Bronchial epithelial cell (primary cell): ENCODE data around the gene AGAP1. TPM values are rescaled to one million over a fixed set of nuclear protein-coding genes. Genes with fewer than 3 reads are reported as not detected.

Experiments
- DNase-seq: peaks from one replicate; pipeline ENCODE4 v3.0.0-alpha.2; 2010; ENCODE audit warnings: low read depth
- FAIRE-seq: peaks from 2 replicates; lab custom pipeline; 2011; peaks lifted over from hg19 to GRCh38; lab: Jason Lieb, UNC
- H3K27me3 ChIP-seq: 2 replicates; pipeline ENCODE4 v1.5.1; 2011; ENCODE audit warnings: low read length; ENCODE audit not compliant: control insufficient read depth, insufficient read depth
- H3K36me3 ChIP-seq: 2 replicates; pipeline ENCODE4 v1.5.1; 2011; ENCODE audit warnings: low read length; ENCODE audit not compliant: control insufficient read depth, insufficient read depth
- H3K4me3 ChIP-seq: 2 replicates; pipeline ENCODE4 v1.5.1; 2011; ENCODE audit warnings: mild to moderate bottlenecking, low read depth, low read length, control low read depth
- CTCF ChIP-seq: IDR thresholded peaks from 2 replicates; pipeline ENCODE4 v1.5.1; 2011; ENCODE audit warnings: mild to moderate bottlenecking, moderate library complexity, low read length, control low read depth, inconsistent platforms; ENCODE audit not compliant: insufficient read depth, severe bottlenecking
- total RNA-seq: library from RNA; depleted of rRNA; stranded (reverse); fragments of >200 nt; gene quantifications from 2 replicates; pipeline ENCODE4 v1.2.1, GENCODE V29; 2014

The AGAP1 gene
- total RNA-seq, 1 donor from 2014 or later, result 22.4 TPM

GRCh38 chr2:236008857-236009256 is 515.0 kb downstream of the AGAP1 start:
- FAIRE-seq, result no peak
- no peak for TF ChIP-seq CTCF
- no peak overlapping the region for H3K4me3 ChIP-seq
- no peaks in the 10 kb centered on the region for H3K27me3 ChIP-seq
- H3K36me3 ChIP-seq, result no peaks in the 10 kb centered on the region
- DNase-seq, result no peak

GRCh38 chr2:236010920-236011685 is 517.3 kb downstream of the AGAP1 start:
- peak; percentile 36 for FAIRE-seq
- TF ChIP-seq CTCF, result no peak
- H3K36me3 ChIP-seq, result no peaks in the 10 kb centered on the region
- no peak for DNase-seq
- H3K27me3 ChIP-seq, result no peaks in the 10 kb centered on the region
- H3K4me3 ChIP-seq, result no peak overlapping the region

- FAIRE-seq (no peak), DNase-seq (no peak)
- Histone ChIP-seq H3K36me3 (no peaks in the 10 kb centered on the region), H3K27me3 (no peaks in the 10 kb centered on the region), H3K4me3 (no peak overlapping the region)
- TF ChIP-seq CTCF, result no peak
These were observed 518.3 kb downstream of the AGAP1 start for GRCh38 chr2:236012155-236012554.

- TF ChIP-seq CTCF, result no peak
- FAIRE-seq (peak; percentile 7), DNase-seq (no peak)
- Histone ChIP-seq H3K4me3 (no peak overlapping the region), H3K27me3 (no peaks in the 10 kb centered on the region), H3K36me3 (no peaks in the 10 kb centered on the region)
These were observed 520.7 kb downstream of the AGAP1 start for GRCh38 chr2:236014408-236015131.

- TF ChIP-seq CTCF, result no peak
- FAIRE-seq, result no peak
- H3K27me3 ChIP-seq, result no peaks in the 10 kb centered on the region
These were observed 521.3 kb downstream of the AGAP1 start for GRCh38 chr2:236015171-236015570.

More at GRCh38 chr2:236015171-236015570, 521.3 kb downstream of the AGAP1 start:
- DNase-seq, result no peak
- Histone ChIP-seq H3K4me3 (no peak overlapping the region), H3K36me3 (no peaks in the 10 kb centered on the region)
